Thyroid gland (tissue), 4 donors: ENCODE data around the gene C1orf56.

Experiments
- POLR2A ChIP-seq, 2 donors: fragments of 450-650 bp; IDR thresholded peaks; one replicate each; pipeline ENCODE4 v1.6.1; 2017; ENCODE audit warnings: antibody characterized with exemption in 2 of 2, mild to moderate bottlenecking in 2 of 2, moderate library complexity in 1 of 2
- TF ChIP-seq, protein P1 (sequence below), 6 experiments: fragments of 200-600 bp in 3 of 6; fragments of 450-650 bp in 3 of 6; sonication (generic) in 3 of 6; IDR thresholded peaks; one replicate each; pipeline ENCODE4 v1.5.1; 2016 to 2019; ENCODE audit warnings: antibody characterized with exemption in 6 of 6, mild to moderate bottlenecking in 2 of 6, inconsistent platforms in 1 of 6, moderate library complexity in 1 of 6

DNA sequence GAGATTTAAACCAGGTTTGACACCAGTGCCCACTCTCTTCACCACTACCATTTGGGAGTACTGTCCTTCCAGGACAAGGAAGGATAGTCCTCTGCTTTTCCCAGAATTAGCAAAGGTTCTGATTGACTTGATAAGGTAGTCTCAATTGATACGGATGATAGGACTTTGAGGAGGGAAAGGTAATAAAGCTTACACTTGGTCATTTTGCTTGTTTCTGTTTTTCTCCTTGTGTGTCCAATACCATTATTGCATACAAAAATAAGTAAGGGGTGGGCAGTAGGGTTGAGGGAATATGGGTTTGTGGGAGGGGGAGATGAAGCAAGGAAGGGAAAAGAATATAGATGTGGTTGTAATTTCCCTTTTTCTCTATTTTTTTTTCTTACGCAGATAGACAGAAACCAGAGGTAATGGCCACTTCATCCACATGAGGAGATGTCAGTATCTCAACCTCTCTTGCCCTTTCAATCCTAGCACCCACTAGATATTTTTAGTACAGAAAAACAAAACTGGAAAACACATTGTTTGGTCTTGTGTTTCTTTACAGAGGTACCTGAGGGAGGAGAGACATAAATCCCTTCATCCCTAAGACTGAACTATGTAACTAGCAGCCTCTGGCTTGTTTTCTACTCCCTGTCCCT lies 2.6 kb downstream of the C1orf56 start:
- TF ChIP-seq, protein P1, sequence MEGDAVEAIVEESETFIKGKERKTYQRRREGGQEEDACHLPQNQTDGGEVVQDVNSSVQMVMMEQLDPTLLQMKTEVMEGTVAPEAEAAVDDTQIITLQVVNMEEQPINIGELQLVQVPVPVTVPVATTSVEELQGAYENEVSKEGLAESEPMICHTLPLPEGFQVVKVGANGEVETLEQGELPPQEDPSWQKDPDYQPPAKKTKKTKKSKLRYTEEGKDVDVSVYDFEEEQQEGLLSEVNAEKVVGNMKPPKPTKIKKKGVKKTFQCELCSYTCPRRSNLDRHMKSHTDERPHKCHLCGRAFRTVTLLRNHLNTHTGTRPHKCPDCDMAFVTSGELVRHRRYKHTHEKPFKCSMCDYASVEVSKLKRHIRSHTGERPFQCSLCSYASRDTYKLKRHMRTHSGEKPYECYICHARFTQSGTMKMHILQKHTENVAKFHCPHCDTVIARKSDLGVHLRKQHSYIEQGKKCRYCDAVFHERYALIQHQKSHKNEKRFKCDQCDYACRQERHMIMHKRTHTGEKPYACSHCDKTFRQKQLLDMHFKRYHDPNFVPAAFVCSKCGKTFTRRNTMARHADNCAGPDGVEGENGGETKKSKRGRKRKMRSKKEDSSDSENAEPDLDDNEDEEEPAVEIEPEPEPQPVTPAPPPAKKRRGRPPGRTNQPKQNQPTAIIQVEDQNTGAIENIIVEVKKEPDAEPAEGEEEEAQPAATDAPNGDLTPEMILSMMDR (IDR thresholded peaks at IDR 0.05) = no peak
- no peak for TF ChIP-seq POLR2A (IDR thresholded peaks at IDR 0.05)
